Effector CD8-positive, alpha-beta T cell (primary cell): Measurements from ENCODE around the gene BRME1.
A peak's percentile ranks its signal among the peaks of the same experiment; 100 is the strongest.

Experiments used
- DNase-seq: peaks from one replicate; lab custom pipeline; 2025; lab: John Stamatoyannopoulos, UW

Gene BRME1

GRCh38 chr19:13887517-13887916 is 18.4 kb downstream of the BRME1 start:
- no peak for DNase-seq

DNA sequence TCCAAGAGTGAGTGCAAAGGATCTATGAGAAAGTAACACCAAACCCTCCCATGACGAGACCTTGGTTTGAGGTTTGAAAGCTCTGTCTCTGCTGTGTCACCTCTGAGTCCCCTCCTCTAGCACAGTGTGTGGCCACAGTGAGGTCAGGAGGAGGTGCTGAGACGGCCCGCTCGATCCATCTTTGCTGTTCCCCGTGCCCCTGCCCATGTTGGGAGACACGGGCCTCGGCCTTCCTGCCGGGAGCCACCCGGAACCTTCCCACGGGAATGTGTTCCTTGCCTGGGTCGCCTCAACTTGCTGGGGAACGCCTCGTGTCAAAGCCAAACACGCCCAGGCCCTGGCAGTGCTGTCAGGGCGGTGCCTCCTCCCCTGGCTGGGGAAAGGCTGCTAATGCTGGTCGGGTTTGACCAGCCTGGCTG is 18.9 kb downstream of the BRME1 start:
- DNase-seq: no peak

- no peak for DNase-seq
These were observed 20.0 kb downstream of the BRME1 start for GRCh38 chr19:13885826-13886365.

- DNase-seq: no peak
These were observed 21.0 kb downstream of the BRME1 start for GRCh38 chr19:13884726-13885591.

- DNase-seq: no peak
These were observed 22.3 kb downstream of the BRME1 start for GRCh38 chr19:13883516-13884064.

DNA sequence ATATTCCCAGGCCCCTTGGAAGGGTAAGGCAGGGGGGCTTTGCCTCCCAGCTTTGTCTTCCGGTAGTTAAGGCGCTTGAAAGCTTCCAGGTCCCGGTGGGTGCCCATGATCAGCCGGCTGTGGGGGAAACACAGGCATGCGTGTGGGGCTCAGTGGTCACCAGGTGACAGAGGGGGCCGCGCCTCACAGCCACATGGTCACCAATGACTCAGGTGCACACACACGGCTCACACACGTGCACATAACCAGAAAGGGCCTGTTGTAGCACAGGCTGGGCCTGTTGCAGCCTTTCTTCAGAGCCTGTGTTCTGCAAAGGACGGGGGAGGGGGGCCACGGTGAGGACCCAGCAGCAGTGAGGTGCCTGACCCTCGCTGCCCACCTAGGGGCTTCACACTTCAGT is 23.1 kb downstream of the BRME1 start:
- no peak for DNase-seq

DNA sequence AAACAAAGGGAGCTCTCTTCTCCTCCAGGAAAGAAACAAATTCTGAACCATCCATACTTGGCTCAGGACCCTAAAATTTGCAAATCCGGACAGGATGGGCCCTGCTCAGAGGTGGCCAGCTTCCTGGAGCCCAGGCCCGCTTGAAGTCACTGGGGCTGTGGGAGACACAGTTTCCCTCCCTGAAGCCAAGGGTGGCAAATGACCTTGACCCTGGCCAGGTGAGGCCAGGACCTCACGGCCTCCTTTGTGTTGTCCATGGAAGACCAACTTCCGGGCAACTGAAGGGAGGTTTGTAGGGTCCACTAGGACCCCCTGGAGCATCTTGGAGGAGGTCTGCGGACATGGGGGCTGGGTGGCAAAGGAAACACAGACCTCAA is 23.5 kb downstream of the BRME1 start:
- no peak for DNase-seq

DNA sequence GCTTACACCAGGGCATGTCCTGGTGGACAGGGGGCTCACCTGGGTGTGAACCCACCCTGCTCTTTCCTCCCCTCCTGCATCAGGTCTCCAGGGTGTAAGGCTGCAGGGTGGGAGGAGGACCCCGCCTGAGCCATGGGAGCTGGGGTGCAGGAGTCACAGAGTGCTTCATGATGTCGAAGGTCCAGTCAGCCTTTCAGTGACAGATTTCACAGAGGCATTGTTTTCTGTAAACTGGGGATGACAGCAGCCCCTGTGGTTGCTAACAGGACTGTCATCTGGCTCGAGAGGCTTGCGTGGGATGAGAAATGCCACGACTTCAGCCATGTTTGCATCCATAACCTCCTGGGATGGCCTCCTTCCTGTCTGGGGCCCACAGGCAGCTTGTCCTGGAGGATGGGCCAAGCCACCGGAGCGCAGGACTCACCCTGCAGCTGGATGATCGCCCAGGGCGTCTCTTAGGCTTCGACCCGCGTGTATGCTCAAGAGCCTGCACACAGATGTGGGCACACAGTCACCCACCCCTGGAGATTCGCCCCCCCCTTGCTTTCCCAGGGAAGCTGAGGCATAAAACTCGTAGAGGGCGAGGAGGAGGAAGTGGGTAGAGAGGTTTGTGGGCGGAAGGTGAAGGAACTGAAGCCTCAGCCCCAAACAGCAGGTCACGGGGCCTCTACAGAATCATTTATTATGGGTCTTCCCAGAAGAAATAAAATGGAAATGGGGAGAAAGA is 24.1 kb downstream of the BRME1 start:
- no peak for DNase-seq

DNA sequence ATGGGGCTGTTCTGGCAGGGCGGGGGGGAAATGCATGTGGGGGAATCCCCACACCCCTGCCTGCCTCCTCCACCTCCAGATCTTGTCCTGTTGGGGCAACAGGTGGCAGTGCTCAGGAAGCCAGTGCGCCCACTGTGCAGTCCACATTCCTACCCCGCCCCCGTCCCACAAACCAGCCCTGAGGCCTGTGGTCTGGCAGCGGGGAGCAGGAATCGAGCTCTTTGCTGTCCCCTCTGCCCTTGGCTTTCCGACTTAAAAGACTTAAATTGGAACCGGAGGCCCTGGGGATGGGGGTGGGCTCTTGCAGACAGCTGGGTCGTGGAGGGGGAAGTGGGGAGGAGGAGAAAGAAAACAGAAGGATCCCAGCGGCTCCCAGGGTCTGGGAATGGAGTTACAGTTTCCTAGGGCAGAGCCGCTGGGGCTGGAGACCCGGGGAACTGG is 24.6 kb downstream of the BRME1 start:
- DNase-seq: no peak

DNA sequence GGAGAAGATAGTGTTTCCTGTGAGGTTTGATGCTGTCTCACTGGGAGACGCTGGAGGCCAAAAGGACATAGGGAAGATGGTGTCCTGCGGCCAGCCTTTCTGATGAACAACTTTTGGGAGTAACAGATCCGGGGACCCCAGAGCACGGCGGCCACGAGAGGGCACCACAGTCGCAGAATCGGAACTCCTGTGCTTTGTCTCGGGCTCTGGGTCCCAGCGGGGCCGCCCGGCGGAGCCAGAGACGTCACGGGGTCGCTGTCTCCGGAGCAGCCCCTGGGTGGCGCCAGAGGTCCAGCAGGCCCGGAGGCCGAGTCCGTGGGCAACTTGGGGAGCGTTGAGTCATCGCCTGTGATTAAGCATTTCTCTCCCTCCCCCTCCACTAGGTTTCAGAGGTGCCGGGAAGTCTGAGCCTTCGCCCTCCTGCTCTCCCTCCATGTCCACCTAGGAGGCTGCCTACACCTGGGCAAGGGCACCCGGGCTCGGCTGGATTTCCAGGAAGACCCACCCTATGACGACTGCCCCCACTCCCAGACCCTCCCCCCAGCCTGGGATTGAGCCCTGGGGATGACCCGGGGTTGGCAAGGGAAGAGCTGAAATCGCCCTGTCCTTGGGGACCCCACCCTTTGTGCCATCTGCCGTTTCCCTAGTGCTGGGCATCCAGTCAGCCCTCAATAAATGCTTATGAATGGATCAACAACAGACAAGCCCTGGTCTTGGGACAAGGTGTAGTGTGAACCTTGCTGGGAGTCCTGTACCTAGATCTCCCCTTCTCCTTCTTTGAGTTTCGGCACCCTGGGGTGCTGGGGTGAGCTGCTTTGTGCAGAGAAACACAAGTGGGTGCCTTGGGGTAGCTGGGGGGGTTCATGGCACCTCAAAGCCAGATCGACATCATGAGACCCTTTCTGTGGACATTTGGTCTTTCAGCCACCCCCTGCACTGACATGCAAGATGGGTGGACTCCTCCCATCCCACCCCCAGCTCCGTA is 25.6 kb downstream of the BRME1 start:
- DNase-seq: peak; percentile 94

DNA sequence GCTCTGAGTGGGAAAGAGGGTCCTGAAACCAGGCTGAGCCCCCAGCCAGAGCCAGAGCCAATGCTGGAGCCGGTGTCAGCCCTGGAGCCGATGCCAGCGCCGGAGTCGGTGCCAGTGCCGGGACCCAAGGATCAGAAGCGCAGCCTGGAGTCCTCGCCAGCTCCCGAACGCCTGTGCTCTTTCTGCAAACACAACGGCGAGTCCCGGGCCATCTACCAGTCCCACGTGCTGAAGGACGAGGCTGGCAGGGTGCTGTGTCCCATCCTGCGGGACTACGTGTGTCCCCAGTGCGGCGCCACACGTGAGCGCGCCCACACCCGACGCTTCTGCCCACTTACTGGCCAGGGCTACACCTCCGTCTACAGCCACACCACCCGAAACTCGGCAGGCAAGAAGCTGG is 28.6 kb downstream of the BRME1 start:
- no peak for DNase-seq

DNA sequence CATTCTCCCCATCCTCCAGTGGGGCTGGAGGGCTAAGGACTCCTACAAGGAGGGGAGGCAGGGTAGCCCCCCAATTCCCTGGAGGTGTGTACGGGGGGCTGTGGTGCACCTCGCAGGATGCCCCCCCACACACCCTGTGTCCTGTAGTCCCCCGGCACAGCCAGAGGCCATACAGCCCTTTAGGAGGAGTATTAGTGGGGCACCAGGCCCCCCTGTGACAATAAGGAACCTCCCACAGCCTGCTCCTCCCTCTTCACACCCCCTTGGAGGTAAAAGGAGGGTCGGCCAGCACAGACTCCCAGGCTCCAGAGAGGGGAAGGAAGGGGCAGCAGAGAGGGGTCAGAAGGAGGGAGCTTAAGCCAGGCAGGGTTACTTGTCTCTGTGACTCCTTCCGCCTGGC is 29.1 kb downstream of the BRME1 start, which contains the start of gene NANOS3:
Gene NANOS3 (plus strand): TSS at position 301 of the 400 bp plus-strand sequence. CDS start 115 bp downstream, outside the sequence.
- no peak for DNase-seq

- DNase-seq: no peak
These were observed 30.1 kb downstream of the BRME1 start for GRCh38 chr19:13875824-13876223.

- no peak for DNase-seq
These were observed 31.9 kb downstream of the BRME1 start for GRCh38 chr19:13873834-13874515.

DNA sequence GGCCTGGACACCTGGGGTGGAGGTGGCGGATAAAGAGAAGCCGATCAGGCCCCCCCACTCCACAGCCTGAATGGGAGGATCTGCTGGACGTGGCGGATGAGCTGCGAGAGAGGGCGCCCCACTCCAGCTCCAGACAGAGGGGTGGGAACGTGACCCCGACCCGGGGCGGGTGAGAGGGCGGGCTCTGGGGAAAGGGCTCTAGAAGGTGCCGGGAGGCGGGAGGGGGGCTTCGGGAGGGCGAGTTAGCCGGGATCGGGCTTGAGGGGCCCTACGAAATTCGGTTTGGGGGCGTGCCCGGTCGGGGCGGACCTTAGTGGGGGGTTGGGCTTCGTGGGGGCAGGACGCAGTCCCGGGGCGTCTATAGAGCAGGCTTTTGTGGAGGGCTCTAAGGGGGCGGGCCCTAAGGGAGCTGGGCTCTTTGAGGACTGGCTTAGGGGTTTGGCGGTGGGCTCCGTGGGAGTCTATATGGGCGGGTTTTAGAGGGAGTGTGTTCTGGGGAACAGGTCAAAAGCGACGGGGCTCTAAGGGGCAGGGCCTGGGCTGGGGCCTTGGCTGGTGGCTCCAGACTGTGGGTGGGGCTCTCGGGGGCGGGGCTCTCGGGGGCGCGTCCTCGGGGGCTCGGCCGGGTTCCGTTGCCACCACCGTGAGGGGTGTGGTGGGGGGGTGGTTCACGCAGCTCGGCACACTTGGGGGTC is 33.1 kb downstream of the BRME1 start:
- DNase-seq: peak; percentile 43

- DNase-seq: no peak
These were observed 33.6 kb downstream of the BRME1 start for GRCh38 chr19:13872339-13872694.

DNA sequence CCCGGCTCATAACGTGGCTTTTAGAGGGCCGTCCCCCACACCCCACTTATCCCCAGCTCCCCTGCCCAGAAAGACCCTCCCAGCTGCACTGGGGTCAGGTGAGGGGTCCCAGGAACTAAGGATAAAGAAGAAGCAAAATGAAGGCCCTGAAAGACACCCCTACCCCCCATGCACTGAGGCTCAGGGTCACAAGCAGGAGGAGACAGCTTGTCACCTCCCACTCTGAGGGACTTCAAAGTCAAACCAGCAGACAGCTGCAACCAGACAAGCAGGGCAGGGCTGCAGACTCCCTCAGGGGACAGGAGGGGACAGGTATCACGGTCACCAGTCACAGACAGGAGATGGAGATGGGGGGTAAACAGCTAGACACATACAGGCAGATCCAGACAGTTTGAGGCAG is 35.0 kb downstream of the BRME1 start:
- DNase-seq: no peak

DNA sequence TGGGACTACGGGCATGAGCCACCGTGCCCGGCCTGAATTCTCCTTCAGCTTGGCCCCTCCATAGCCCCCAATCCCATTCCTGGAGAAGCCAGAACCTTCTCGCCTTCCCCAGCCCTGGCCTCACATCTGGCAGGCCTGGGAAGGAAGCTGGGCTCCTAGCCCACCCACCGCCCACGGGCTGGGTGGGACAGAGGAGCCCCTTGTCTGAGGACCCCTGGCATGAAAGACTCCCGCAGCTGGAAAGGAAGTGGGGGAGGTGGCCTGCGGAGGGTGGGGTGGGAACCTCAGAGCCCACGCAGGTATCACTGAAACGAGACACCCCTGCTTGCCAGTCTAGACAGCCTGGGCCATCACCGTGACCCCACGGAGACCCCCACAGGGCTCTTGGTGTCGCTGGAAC is 36.6 kb downstream of the BRME1 start:
- DNase-seq: no peak

DNA sequence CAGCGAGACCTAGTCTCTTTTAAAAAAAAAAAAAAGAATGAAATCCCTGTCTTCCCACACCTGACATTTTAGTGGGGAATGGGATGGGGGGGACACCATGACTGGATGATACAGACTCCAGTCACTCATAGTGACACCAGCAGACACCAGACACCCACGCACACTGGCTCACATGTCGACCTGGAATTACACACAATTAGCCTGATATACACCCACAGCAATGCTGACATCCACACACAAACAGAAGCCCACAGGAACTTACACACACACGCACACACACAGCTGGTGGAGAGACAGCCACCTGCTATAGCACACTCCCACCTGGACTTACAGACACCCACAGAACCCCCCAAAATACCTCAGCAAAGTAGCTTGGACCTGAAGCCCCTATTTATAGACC is 37.3 kb downstream of the BRME1 start:
- DNase-seq: no peak

GRCh38 chr19:13866463-13867046 is 39.4 kb downstream of the BRME1 start:
- DNase-seq: no peak
